ENCODE data around the gene AP1S3. TPM values are rescaled to one million over a fixed set of nuclear protein-coding genes. Genes with fewer than 3 reads are reported as not detected.
A peak's percentile ranks its signal among the peaks of the same experiment; 100 is the strongest.

Gene AP1S3
- total RNA-seq, 1 experiment from 2014 or later: 27.7 TPM

DNA sequence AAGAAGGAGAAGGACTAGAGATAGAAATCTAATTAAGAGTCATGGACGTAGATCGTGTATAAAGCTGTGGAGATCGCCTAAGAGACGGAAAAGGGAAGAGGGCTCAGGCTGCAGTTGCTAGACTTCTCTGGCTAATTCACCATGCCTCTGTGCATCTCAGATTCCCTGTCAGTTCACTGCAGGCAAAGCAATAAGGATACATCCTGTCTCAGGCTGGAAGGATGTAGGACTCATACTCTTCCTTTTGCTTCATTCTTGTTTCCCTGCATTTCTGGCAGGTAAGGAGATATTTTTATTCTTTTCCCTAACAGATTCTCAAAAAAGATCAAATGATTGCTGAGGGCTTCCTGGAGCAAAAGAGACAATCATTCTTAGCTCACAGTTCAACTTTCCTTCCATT lies 112.5 kb downstream of the AP1S3 start:
- peak; percentile 44 for DNase-seq (ENCODE audit: low spot score)

DNA sequence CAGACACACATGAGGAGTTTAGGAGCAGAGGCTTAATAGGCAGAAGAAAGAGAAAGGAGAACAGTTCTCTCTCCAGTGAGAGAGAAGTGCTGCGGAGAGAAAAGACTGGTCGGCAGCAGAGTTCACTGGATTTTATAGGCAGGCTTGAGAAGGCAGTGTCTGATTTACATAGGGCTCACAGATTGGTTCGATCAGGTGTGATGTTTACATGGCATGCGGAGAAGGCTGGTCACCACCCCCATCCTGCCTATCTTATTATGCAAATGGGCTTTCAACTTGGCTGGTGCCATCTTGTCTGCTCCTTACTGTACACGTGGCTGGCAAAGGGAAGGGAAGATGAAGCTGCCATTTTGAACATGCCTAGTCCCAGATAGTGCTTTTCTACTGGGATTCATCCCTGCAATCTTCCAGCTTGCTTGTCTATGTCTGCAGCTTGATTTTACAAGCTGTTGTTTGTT lies 113.4 kb downstream of the AP1S3 start:
- DNase-seq (ENCODE audit: low spot score): peak; percentile 91

DNA sequence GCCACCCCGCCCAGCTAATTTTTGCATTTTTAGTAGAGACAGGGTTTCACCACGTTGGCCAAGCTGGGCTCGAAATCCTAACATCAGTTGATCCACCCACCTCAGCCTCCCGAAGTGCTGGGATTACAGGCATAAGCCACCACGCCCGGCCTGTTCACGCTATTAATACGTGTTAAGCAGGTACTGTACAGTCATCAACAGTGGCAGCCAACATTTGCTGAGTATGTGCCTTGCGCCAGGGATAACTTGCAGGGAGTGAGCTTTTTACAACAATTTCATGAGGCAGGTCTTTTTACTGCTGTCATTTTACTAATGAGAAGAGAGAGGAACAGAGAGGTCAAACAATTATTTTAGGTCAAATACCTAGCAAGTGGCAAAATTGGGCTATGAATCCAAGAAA lies 115.2 kb downstream of the AP1S3 start:
- no peak for DNase-seq (ENCODE audit: low spot score)

GRCh38 chr2:223721746-223722145 lies 115.6 kb downstream of the AP1S3 start:
- no peak for DNase-seq (ENCODE audit: low spot score)

GRCh38 chr2:223720367-223720766 lies 117.0 kb downstream of the AP1S3 start:
- no peak for DNase-seq (ENCODE audit: low spot score)

DNA sequence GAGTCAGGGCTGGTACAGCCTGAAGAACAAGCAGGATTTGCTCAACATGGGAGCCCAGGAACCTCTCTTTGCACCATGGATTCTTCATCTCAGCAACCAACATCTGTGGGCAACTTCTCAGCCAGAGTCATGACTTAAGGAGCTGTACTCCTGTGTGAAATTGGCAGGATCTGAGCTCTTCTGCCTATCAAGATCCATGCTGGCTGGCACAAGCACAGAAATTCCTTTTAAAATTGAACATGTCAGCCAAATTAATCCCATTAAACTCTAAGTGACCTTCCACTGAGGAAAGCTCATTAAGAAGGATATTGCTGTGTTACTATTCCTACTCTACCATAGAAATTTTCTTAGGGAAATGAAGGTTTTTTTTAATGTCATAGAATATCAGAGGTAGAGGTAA lies 124.7 kb downstream of the AP1S3 start:
- no peak for DNase-seq (ENCODE audit: low spot score)

- DNase-seq (ENCODE audit: low spot score): no peak
Measured at GRCh38 chr2:223711596-223712326, 125.6 kb downstream of the AP1S3 start.

Other genes starting within 250 kb of the AP1S3 start
- 1.7 and 2.2 TPM in 2 replicates for gene SCG2, start 235.2 kb downstream of the AP1S3 start, total RNA-seq (2014; rRNA removed; shearing (Covaris generic))
- gene WDFY1, start 107.8 kb upstream of the AP1S3 start, total RNA-seq (2014; rRNA removed; shearing (Covaris generic)): 70.9 and 78.5 TPM in 2 replicates
- 63.1 and 69.4 TPM in 2 replicates for gene MRPL44, start 119.9 kb upstream of the AP1S3 start, total RNA-seq (2014; rRNA removed; shearing (Covaris generic))
- 266 and 429 TPM in 2 replicates for gene SERPINE2, start 201.7 kb upstream of the AP1S3 start, total RNA-seq (2014; rRNA removed; shearing (Covaris generic))

Measured in A172 (cell line).